Breast epithelium (tissue), 4 donors: Measurements from ENCODE around the gene RFT1. TPM values are rescaled to one million over a fixed set of nuclear protein-coding genes. Genes with fewer than 3 reads are reported as not detected.

Experiments
- DNase-seq, 2 donors: peaks; one replicate each; pipeline ENCODE4 v3.0.0-alpha.2; 2019; ENCODE audit warnings: low spot score in 2 of 2
- H3K27ac ChIP-seq, 2 donors: fragments of 200-600 bp; sonication (generic) in 1 of 2; one replicate each; pipeline ENCODE4 v1.5.1; 2016 to 2019; ENCODE audit warnings: mild to moderate bottlenecking in 1 of 2
- H3K27me3 ChIP-seq, 2 donors: fragments of 200-600 bp; sonication (generic) in 1 of 2; one replicate each; pipeline versions ENCODE4 v1.5.1 to v1.6.0; 2017 to 2019; ENCODE audit warnings: control low read depth in 1 of 2, mild to moderate bottlenecking in 1 of 2
- H3K36me3 ChIP-seq: fragments of 200-600 bp; one replicate; pipeline ENCODE4 v1.5.1; 2019
- H3K4me1 ChIP-seq, 2 donors: fragments of 200-600 bp; sonication (generic); one replicate each; pipeline ENCODE4 v1.5.1; 2016 to 2019; ENCODE audit warnings: control low read depth in 1 of 2
- H3K4me3 ChIP-seq, 3 donors: fragments of 200-600 bp; sonication (generic); 1 replicate in 2 of 3; 2 replicates in 1 of 3; pipeline ENCODE4 v1.5.1; 2016 to 2019; ENCODE audit warnings: mild to moderate bottlenecking in 3 of 3, moderate library complexity in 2 of 3
- H3K9me3 ChIP-seq, 2 donors: fragments of 200-600 bp; sonication (generic) in 1 of 2; one replicate each; pipeline ENCODE4 v1.5.1; 2016 to 2019; ENCODE audit warnings: control low read depth in 1 of 2
- POLR2A ChIP-seq: fragments of 450-650 bp; IDR thresholded peaks from one replicate; pipeline ENCODE4 v1.6.1; 2016; ENCODE audit warnings: antibody characterized with exemption, mild to moderate bottlenecking, moderate library complexity
- POLR2AphosphoS5 ChIP-seq, 3 donors: sonication (generic); formaldehyde crosslinking; IDR thresholded peaks; one replicate each; pipeline ENCODE4 v1.6.1; 2017; ENCODE audit warnings: antibody characterized with exemption in 3 of 3
- intact Hi-C: fragments of 100-400 bp; cut with DNase I; formaldehyde crosslinking; loops from one replicate; pipeline ENCODE4 v1.15.1; 2023; ENCODE audit warnings: low total_unique reads
- total RNA-seq, 3 donors: library from RNA; depleted of rRNA; stranded (reverse); fragments of >200 nt; gene quantifications; one replicate each; pipeline ENCODE4 v1.1.0, GENCODE V29; 2016
- TF ChIP-seq, protein P1 (sequence below), 3 donors: fragments of 450-650 bp; IDR thresholded peaks; one replicate each; pipeline ENCODE4 v1.5.1; 2016 to 2017; ENCODE audit warnings: antibody characterized with exemption in 3 of 3, mild to moderate bottlenecking in 3 of 3, moderate library complexity in 3 of 3

RFT1 gene
- total RNA-seq, 3 donors from 2014 or later, result 9.5 to 11.7 (median 10.1) TPM

DNA sequence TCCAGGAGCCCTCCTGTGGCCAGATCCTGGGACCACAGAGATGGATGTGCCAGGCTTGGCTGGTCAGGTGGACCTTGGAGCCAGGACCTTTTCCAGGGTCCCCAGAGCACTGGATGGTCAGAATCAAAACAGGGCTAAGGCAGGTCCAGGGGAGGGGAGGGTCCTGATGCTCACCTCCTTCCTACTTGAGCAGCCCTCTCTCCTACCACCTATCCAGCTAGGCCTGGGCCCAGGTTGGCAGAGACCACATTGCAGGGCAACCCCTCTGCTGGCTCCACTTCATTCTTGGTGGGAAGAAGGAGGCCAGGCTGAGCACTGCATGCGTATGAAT, 55.9 kb downstream of the RFT1 start:
- Histone ChIP-seq H3K4me3 (no peak overlapping the region), H3K4me1 (peaks cover 0 to 7% of the 10 kb centered on the region in 2 donors), H3K9me3 (no peaks in the 10 kb centered on the region), H3K27me3 (no peaks in the 10 kb centered on the region), H3K27ac (no peak overlapping the region), H3K36me3 (no peaks in the 10 kb centered on the region)
- intact Hi-C loops, result no loop called here
- DNase-seq, result peak in 1 of 2 donors; percentile 40
- no peak for TF ChIP-seq POLR2A
- TF ChIP-seq, protein P1, sequence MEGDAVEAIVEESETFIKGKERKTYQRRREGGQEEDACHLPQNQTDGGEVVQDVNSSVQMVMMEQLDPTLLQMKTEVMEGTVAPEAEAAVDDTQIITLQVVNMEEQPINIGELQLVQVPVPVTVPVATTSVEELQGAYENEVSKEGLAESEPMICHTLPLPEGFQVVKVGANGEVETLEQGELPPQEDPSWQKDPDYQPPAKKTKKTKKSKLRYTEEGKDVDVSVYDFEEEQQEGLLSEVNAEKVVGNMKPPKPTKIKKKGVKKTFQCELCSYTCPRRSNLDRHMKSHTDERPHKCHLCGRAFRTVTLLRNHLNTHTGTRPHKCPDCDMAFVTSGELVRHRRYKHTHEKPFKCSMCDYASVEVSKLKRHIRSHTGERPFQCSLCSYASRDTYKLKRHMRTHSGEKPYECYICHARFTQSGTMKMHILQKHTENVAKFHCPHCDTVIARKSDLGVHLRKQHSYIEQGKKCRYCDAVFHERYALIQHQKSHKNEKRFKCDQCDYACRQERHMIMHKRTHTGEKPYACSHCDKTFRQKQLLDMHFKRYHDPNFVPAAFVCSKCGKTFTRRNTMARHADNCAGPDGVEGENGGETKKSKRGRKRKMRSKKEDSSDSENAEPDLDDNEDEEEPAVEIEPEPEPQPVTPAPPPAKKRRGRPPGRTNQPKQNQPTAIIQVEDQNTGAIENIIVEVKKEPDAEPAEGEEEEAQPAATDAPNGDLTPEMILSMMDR (IDR thresholded peaks at IDR 0.05), result no peak
- no peak for TF ChIP-seq POLR2AphosphoS5 (IDR thresholded peaks at IDR 0.05)

DNA sequence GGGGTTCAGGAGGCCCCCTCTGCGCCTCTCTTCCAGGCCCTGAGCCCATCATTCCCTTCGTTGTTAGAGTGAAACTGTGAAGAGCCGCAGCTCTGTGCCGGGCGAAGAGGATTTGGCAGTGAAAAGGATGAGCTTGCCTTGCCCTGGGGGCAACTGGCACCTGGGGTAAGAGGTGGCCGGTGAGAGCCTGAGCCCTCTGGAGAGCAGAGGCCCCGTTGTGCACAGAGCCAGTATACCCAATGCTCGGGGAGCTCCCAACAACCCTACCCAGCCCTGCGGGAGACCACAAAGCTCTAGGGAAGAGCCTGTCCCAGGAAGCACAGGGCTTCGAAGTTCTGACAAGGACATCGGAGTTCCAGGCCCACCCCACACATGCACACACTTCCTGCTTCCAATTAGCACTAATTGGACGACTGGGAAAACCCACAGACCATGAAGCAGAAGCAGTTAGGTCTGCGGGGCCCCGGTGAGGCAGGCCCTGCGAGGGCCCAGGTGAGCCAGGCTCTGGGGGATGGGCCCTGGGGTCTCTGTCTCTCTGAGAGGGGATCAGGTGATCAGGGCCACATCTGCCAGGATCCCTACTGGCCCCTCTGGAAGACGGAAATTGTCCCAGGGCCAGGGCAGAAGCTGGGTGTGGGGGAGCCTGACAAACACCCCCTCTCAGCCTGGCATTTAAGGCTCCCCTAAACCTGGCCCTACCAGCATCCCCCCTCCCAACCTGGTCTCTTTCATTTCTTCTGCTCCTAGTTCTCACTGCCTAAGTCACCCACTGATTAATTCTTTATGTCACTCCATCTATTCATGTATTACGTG, 56.5 kb downstream of the RFT1 start:
- Histone ChIP-seq H3K36me3 (no peaks in the 10 kb centered on the region), H3K4me1 (peaks cover 0 to 7% of the 10 kb centered on the region in 2 donors), H3K27me3 (no peaks in the 10 kb centered on the region), H3K27ac (peak overlapping the region; percentile 72 to 83), H3K4me3 (peak overlapping the region; percentile 62 to 85 (median 82)), H3K9me3 (no peaks in the 10 kb centered on the region)
- DNase-seq, result peak in 1 of 2 donors; percentile 46
- intact Hi-C loops, result no loop called here
- TF ChIP-seq POLR2A, result no peak
- TF ChIP-seq POLR2AphosphoS5 (IDR thresholded peaks at IDR 0.05), result no peak
- TF ChIP-seq, protein P1 (IDR thresholded peaks at IDR 0.05), result no peak

DNA sequence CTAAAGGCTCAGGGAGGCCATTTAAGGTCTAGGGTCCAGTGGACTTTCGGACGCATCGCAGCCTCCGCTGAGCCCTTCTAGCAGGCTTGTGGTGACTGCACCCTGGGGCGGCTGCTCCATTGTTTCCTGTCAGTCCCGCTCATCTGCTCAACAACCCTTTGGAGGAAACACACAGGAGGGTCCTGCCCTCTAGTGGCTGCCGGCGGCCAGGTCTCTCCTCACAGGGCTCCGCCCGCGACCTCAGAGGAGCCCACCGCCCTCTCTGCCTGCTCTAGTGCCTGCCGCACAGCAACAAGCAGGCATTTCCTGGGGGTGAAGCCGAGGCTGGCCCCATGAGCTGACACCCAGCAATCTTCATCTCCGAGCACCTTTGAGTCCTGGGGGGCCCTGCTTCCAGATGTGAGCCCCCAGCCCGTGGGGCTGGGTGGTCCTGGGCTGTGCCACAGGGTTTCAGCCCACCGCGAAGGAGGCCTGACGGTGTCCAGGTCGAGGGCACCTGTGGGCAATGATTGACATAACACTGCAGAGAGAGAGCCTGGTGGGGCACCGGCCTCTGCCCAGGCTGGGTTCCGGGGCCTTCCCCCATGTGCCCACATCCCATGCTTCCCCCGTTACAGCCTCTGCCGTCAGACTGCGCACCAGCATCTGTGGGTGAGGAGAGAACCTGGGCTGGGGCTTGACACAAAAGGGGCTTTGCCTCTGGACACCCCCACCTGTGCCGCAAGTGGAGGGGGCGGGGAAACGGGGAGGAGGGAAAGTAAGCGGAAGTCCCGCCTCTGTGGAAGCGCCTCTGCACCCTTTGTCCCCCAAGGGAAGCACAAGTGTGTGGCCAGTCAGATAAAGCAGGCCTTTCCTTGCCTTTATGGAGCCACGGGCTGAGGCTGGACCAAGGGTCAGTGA, 57.3 kb downstream of the RFT1 start:
- peak; percentile 68 to 84 for DNase-seq
- Histone ChIP-seq H3K36me3 (no peaks in the 10 kb centered on the region), H3K9me3 (no peaks in the 10 kb centered on the region), H3K4me1 (peaks cover 0 to 7% of the 10 kb centered on the region in 2 donors), H3K4me3 (peak overlapping the region; percentile 62 to 85 (median 82)), H3K27ac (peak overlapping the region; percentile 72 to 83), H3K27me3 (no peaks in the 10 kb centered on the region)
- TF ChIP-seq, protein P1 (IDR thresholded peaks at IDR 0.05), result peak; percentile 72 to 89 (median 87)
- TF ChIP-seq POLR2A (no peak), POLR2AphosphoS5 (IDR thresholded peaks at IDR 0.05) (peak in 1 of 3 donors; percentile 38)
- intact Hi-C loops, result no loop called here

DNA sequence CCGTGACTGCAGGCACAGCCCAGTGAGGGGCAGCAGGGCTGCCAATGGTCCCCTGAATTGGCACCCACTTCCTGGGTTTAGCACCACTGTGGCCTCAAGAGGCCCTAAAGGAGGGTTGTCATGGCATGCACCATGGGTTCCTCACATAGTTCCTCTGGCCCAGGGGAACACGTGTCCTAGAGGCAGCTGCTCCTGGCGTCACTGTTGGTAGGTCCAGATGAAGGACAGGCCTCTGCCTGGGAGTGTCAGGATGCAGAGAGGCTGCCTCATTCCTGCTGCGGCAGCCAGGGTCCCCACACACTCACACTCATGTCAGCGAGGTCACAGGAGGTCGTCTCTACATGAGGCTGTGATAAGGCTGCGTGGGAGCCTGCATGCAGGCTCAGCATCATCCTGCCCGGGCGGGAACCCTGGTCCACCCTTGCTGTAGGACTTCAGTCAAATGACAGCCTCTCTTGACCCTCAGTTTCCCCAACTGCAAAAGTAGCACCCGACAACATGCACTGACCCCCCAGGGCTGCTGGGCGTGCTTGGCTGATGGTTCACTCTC, 58.3 kb downstream of the RFT1 start:
- Histone ChIP-seq H3K4me3 (peak overlapping the region; percentile 62 to 85 (median 82)), H3K9me3 (no peaks in the 10 kb centered on the region), H3K27me3 (no peaks in the 10 kb centered on the region), H3K36me3 (no peaks in the 10 kb centered on the region), H3K4me1 (peaks cover 0 to 7% of the 10 kb centered on the region in 2 donors), H3K27ac (peak overlapping the region; percentile 72 to 83)
- intact Hi-C loops, result no loop called here
- peak in 1 of 2 donors; percentile 10 for DNase-seq
- TF ChIP-seq, protein P1 (IDR thresholded peaks at IDR 0.05), result no peak
- TF ChIP-seq POLR2AphosphoS5 (IDR thresholded peaks at IDR 0.05), result no peak
- no peak for TF ChIP-seq POLR2A
